ENCODE data around the gene INPP4A.

- TF ChIP-seq POLR2A (IDR thresholded peaks at IDR 0.05; ENCODE audit: low read depth, low read length), result no peak
- no peak for TF ChIP-seq CTCF (IDR thresholded peaks at IDR 0.05 in 2 of 3, conservative IDR thresholded peaks at IDR 0.05 in 1 of 3; ENCODE audit: control insufficient read depth in 2 of 3, extremely low read depth in 1 of 3, insufficient read depth in 1 of 3, low read depth in 3 of 3, low read length in 3 of 3)
- TF ChIP-seq TAF1 (IDR thresholded peaks at IDR 0.05; ENCODE audit: borderline replicate concordance, low read depth, low read length), result no peak
- no peak for TF ChIP-seq SREBF2 (IDR thresholded peaks at IDR 0.05; ENCODE audit: low read length)
- no peak for TF ChIP-seq SMC3 (IDR thresholded peaks at IDR 0.05; ENCODE audit: borderline replicate concordance, low read length)
- no peak for TF ChIP-seq POLR2AphosphoS5 (IDR thresholded peaks at IDR 0.05; ENCODE audit: low read length)
- TF ChIP-seq EP300 (IDR thresholded peaks at IDR 0.05; ENCODE audit: borderline replicate concordance in 1 of 2, control insufficient read depth in 1 of 2, low read depth in 2 of 2, low read length in 2 of 2), result no peak
- no peak for TF ChIP-seq MAX (IDR thresholded peaks at IDR 0.05; ENCODE audit: low read depth, low read length)
- no peak for TF ChIP-seq MYC (IDR thresholded peaks at IDR 0.05; ENCODE audit: insufficient read depth, insufficient read length, insufficient replicate concordance, low read length, severe bottlenecking)
- TF ChIP-seq SMAD1 (IDR thresholded peaks at IDR 0.05; ENCODE audit: low read depth, partially characterized antibody), result no peak
- no peak for TF ChIP-seq NR2C1 (IDR thresholded peaks at IDR 0.05)
Measured at GRCh38 chr2:98519851-98520250, 75.2 kb downstream of the INPP4A start.

All from GM12878 (cell line).